ENCODE data around the gene LRRC4C.

GRCh38 chr11:41010361-41011050 lies 448.9 kb downstream of the LRRC4C start:
- no peak for TF ChIP-seq CTCF (IDR thresholded peaks at IDR 0.05; ENCODE audit: borderline replicate concordance, extremely low read depth, low read length, poor library complexity, severe bottlenecking)
- no peak for TF ChIP-seq EZH2 (IDR thresholded peaks at IDR 0.05; ENCODE audit: borderline replicate concordance, low read depth, low read length, severe bottlenecking)
